CMK (cell line): ENCODE results near the gene COMMD4.

ENCODE experiments used
- DNase-seq: peaks from one replicate; pipeline ENCODE4 v3.0.0-alpha.2; 2010; ENCODE audit warnings: low read depth

Gene COMMD4

GRCh38 chr15:75356517-75356916 lies 20.7 kb downstream of the COMMD4 start:
- no peak for DNase-seq

DNA sequence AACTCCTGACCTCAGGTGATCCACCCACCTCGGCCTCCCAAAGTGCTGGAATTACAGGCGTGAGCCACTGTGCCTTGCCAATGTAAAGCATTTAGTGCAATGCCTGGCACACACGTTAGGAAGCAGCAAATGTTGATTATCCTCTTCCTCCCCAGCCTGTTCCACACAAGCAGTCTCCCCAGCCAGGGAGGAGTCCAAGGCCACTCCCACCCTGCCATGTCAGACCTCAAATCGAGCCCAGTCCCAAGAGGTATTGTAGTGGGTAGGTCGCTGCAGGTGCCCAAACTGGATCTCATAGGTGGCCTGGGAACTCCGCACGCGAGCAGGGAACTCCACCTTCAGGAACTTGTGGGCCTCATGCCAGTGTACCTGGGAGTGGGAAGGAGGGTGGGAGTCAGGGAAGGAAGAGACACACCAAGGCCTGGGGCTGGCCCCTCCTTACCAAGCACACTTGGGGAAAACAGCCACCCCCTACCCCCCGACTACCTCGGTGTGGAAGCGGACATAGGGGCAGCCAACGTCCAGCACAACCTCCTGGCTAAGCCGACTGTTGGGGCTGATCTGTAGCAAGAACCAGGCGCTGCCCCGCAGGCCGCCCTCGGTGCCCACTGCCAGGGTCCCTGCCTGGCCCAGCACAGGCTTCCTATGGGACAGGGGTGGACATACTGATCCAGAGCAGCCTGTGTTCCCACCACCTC lies 22.3 kb downstream of the COMMD4 start:
- no peak for DNase-seq

- DNase-seq: no peak
Observed at GRCh38 chr15:75358771-75359536, 23.1 kb downstream of the COMMD4 start.

- DNase-seq: no peak
Observed at GRCh38 chr15:75359537-75360250, 23.8 kb downstream of the COMMD4 start.

GRCh38 chr15:75360391-75360790 lies 24.5 kb downstream of the COMMD4 start:
- DNase-seq: no peak

GRCh38 chr15:75360856-75361255 lies 25.0 kb downstream of the COMMD4 start:
- no peak for DNase-seq

DNA sequence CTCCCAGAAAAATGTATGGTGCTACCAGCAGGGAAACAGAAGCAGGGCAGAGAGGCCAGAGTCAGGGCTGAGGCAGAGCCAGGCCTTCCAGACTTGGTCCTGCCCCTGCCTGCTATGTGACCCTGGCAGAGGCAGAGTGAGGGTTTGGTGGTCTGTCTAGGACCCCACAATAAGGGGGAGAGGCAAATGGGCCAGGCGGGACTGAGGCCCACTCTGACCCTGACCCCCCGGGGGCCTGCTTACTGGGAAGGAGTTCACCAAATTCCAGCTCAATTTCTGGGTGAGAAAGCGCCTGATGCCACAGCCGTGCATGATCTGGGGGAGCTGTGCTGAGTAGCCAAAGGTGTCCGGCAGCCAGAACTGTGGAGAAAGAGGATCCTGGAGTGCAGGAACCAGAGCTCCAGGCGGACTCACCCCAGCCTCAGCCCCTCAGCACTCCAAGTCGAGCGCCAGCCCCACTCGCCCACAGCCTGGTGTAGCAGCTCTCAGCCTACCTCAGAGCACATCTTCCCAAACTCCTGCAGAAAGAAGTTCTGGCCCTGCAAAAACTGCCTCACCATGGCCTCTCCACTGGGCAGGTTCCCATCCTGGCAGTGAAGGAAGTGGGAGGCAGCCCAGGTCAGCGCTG lies 25.6 kb downstream of the COMMD4 start:
- DNase-seq: no peak

DNA sequence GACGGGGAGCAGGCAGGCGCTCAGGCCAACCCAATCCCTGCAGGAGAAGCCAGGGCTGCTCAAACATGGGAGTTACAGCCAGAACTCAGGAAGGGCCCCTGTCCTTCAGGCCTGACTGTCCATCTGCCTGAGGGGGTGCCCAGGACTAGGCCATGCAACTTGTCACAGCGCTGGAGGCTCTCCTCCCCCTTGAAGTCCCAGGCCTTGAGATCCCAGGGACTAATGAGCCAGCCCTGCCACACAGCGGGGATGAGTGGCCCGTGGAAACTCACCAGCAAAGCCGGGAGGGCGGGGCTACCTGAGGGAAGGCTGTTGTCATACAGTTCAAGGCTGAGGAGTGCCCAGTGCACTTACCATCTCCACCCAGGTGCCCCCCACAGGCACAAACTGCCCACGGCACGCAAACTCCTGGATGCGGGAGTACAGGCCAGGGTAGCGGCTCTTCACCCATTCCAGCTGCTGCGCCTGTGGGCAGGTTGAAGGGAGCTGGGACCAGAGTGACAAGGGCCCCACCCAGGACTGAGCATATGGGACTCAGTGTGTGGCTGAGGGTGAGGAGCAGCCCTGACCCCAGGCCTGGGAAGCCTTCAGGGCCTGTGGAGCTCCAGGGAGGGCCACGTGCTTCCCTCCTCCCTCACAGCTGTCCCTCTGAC lies 26.3 kb downstream of the COMMD4 start:
- DNase-seq: no peak

DNA sequence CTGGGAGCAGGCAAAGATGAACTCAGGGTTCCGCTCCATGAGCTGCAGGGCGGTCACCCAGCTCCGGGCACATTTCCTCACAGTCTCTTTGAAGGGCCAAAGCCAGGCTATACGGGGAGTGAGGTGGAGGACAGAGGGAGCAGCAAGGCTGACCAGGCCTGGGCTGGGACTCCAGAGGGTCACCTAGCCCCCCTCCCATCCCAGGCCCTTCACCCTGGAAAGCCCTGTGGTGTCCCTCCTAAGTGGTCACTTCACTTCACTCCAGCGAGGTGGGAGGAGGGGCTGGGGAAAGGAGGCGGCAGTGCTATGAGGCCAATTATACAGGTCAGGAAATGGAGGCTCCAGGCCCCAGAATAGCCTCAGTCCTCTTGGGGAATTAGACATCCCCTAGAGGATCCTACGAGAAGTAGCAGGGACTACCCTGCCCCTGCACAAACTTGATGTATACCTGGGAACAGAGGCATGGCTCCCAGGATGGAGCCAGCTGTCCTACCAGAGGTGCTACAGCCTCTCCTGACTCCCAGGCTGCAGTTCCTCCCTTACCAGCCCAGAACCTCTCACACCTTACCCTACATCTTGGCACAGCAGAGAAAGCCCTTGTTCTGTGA lies 26.9 kb downstream of the COMMD4 start:
- no peak for DNase-seq

GRCh38 chr15:75363786-75364185 lies 27.9 kb downstream of the COMMD4 start:
- DNase-seq: no peak

- no peak for DNase-seq
Observed at GRCh38 chr15:75364881-75365280, 29.0 kb downstream of the COMMD4 start.

- DNase-seq: no peak
Observed at GRCh38 chr15:75366163-75366562, 30.3 kb downstream of the COMMD4 start.

DNA sequence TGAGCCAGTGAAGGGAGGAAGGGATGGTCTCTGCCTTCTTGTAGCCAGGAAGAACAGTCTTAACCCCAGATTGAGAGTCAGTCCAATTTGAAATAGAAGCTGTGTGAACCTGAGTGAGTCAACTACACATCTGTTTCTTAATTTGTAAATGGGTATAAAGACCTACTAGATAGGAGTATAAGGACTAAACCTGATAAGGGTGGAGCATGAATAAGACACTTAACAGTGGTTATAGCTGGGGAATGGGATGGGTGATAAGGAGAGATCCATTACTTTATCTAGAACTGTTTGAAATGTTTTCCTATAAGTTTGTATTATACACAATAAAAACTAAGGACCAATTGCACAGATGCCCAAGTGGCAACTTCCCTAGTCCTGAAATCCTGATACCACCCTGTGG lies 31.1 kb downstream of the COMMD4 start:
- no peak for DNase-seq

GRCh38 chr15:75367406-75367912 lies 31.6 kb downstream of the COMMD4 start:
- DNase-seq: no peak

GRCh38 chr15:75367913-75368688 lies 32.2 kb downstream of the COMMD4 start, which contains the start of gene MAN2C1:
Gene MAN2C1, minus strand, starts transcription at chr15:75368607. Its CDS starts 24 bp downstream, at chr15:75368583.
- peak; percentile 99 for DNase-seq

DNA sequence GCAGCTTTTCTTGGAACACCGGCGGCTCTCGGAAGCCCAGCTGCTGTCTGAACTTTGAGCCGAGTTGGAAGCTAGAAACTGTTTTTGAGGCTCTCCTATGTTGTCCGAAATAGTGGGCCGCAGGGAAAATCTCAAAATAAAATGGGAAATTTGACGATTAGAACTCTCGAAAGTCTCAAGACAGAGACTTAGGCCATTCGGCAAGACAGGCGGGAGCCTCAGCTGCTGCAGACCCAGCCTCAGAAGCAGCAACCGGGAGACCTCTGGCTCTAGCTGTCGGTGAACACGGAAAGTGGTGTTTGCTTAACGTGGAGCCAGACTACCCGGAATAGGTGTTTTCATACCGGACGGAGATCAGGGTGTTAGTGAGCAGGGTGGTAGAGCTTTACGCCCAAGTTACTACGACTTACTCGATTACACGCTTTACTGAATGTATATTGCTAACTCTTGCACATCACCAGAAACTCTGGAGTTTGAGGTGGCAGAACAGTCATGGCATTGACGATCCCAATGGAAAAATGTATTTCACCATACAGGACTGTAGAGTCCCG lies 32.9 kb downstream of the COMMD4 start:
- no peak for DNase-seq

GRCh38 chr15:75369897-75370581 lies 34.2 kb downstream of the COMMD4 start:
- DNase-seq: no peak

- no peak for DNase-seq
Observed at GRCh38 chr15:75371486-75371885, 35.6 kb downstream of the COMMD4 start.

DNA sequence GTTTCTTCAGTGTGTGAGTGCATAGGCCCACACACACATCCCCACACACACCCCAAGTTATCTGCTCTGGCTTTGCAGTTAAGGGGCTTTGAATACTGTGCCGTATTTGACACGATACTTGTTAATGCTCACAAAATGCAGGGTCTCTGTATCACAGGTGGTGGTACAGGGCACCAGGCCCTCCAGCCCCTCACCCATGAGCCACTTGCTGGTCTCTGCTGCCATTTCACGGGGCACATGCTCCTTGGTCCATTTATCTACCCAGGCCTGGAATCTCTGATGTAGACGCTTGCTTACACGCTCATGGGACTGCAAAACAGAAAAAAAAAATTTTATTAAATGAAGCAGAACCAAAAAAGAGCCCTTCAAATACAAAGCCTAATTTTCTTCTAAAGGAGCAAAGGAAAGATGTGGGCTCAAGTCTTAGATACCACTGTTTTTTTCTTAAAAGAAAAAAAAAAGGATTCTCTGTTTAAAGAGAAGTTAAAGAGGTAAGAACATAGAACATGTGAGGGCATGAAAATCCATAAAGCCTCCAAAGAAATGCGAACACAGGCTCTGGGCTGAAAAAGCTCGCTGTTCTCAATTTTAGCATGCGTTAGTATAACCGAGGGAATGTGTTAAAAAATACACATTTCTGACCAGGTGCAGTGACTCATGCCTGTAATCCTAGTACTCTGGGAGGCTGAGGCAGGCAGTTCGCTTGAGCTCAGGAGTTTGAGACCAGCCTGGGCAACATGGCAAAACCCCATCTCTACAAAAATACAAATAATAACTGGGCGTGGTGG lies 36.2 kb downstream of the COMMD4 start:
- DNase-seq: no peak
